ENCODE results near the gene MYF6. TPM values are rescaled to one million over a fixed set of nuclear protein-coding genes. Genes with fewer than 3 reads are reported as not detected.

The MYF6 gene
- total and polyA plus RNA-seq, 2 of the 13 experiments (the other 11 are each of a cell fraction or from before 2014, with no cell fraction given) = not detected

- Histone ChIP-seq H3K9me3 (ENCODE audit: low read length) (no peaks in the 10 kb centered on the region), H3K36me3 (replicated peaks in 1 of 2; ENCODE audit: control insufficient read depth in 1 of 2, insufficient read depth in 2 of 2, low read length in 2 of 2) (no peaks in the 10 kb centered on the region), H3K4me3 (replicated peaks in 1 of 3; ENCODE audit: insufficient read depth in 1 of 3, low read depth in 2 of 3, low read length in 3 of 3) (no peak overlapping the region), H4K20me1 (ENCODE audit: insufficient read depth, low read length) (no peaks in the 10 kb centered on the region), H3K4me2 (ENCODE audit: low read depth, low read length) (no peak overlapping the region), H3K27ac (ENCODE audit: extremely low read length, insufficient read depth, low read length) (no peak overlapping the region), H3K27me3 (ENCODE audit: control insufficient read depth in 1 of 2, insufficient read depth in 2 of 2, low read length in 2 of 2) (no peaks in the 10 kb centered on the region; a peak in 2 of 5 replicates), H3K4me1 (ENCODE audit: insufficient read depth, low read length) (no peaks in the 10 kb centered on the region), H3K9ac (ENCODE audit: insufficient read depth, low read depth, low read length) (no peak overlapping the region), H2AFZ (ENCODE audit: low read length) (no peak overlapping the region), H3K79me2 (ENCODE audit: insufficient read depth, low read length) (no peaks in the 10 kb centered on the region)
- ChIA-PET POLR2A (no interaction called here), CTCF (ENCODE audit: low intra/inter-chr PET ratio, low total read pairs) (interaction anchor here (1.1 kb wide), 1 partner anchor 299 kb away, joined by 5 read pairs; no protein-coding TSS in a partner anchor)
- FAIRE-seq (no peak), DNase-seq (ENCODE audit: low spot score) (no peak), ATAC-seq (peak; percentile 63)
- TF ChIP-seq SYNCRIP (IDR thresholded peaks at IDR 0.05; ENCODE audit: insufficient read depth, low read depth, low read length) = no peak
- TF ChIP-seq ZNF7 (CRISPR knock-in tag; IDR thresholded peaks at IDR 0.05) = no peak
- no peak for TF ChIP-seq SMARCC2 (IDR thresholded peaks at IDR 0.05)
- intact Hi-C loops (cut with micrococcal nuclease; ENCODE audit: unreplicated experiment) = no loop called here
- 0% methylated on average over 1 of the region's 1 CpG for WGBS (ENCODE audit: low lambda C conversion rate)
- in situ Hi-C loops (cut with HindIII; ENCODE audit: extremely low pct_ligation_motif_present, low pct_unique_long_range_greater_than_20kb) = no loop called here
- no TSS peak for BruUV-seq (replicated peaks)
Observed at GRCh38 chr12:80710727-80711449, 3.5 kb downstream of the MYF6 start.

GRCh38 chr12:80711866-80712265 is 4.4 kb downstream of the MYF6 start:
- DNase-seq (ENCODE audit: low spot score) (no peak), ATAC-seq (no peak), FAIRE-seq (no peak)
- Histone ChIP-seq H3K27me3 (ENCODE audit: control insufficient read depth in 1 of 2, insufficient read depth in 2 of 2, low read length in 2 of 2) (peaks cover 0 to 1% of the 10 kb centered on the region in 2 experiments; a peak in 3 of 5 replicates), H3K9me3 (ENCODE audit: low read length) (no peaks in the 10 kb centered on the region), H4K20me1 (ENCODE audit: insufficient read depth, low read length) (no peaks in the 10 kb centered on the region), H3K9ac (ENCODE audit: insufficient read depth, low read depth, low read length) (no peak overlapping the region), H3K4me2 (ENCODE audit: low read depth, low read length) (no peak overlapping the region), H3K27ac (ENCODE audit: extremely low read length, insufficient read depth, low read length) (no peak overlapping the region), H3K36me3 (replicated peaks in 1 of 2; ENCODE audit: control insufficient read depth in 1 of 2, insufficient read depth in 2 of 2, low read length in 2 of 2) (no peaks in the 10 kb centered on the region), H3K4me3 (replicated peaks in 1 of 3; ENCODE audit: insufficient read depth in 1 of 3, low read depth in 2 of 3, low read length in 3 of 3) (no peak overlapping the region), H3K79me2 (ENCODE audit: insufficient read depth, low read length) (no peaks in the 10 kb centered on the region), H2AFZ (ENCODE audit: low read length) (no peak overlapping the region), H3K4me1 (ENCODE audit: insufficient read depth, low read length) (no peaks in the 10 kb centered on the region)
- in situ Hi-C loops (cut with HindIII; ENCODE audit: extremely low pct_ligation_motif_present, low pct_unique_long_range_greater_than_20kb) = no loop called here
- ChIA-PET POLR2A (no interaction called here), CTCF (ENCODE audit: low intra/inter-chr PET ratio, low total read pairs) (no interaction called here)
- no TSS peak for BruUV-seq (replicated peaks)
- 3% methylated on average over 1 of the region's 1 CpG for WGBS (ENCODE audit: low lambda C conversion rate)
- TF ChIP-seq GFI1 (CRISPR knock-in tag; IDR thresholded peaks at IDR 0.05; ENCODE audit: borderline replicate concordance) (no peak), ZNF275 (CRISPR knock-in tag; IDR thresholded peaks at IDR 0.05; ENCODE audit: borderline replicate concordance) (no peak), HMG20B (CRISPR knock-in tag; conservative IDR thresholded peaks at IDR 0.05) (no peak), ZNF234 (CRISPR knock-in tag; conservative IDR thresholded peaks at IDR 0.05) (no peak), HNF4G (IDR thresholded peaks at IDR 0.05; ENCODE audit: borderline replicate concordance, low read depth, low read length) (no peak), HNF4G (CRISPR knock-in tag; IDR thresholded peaks at IDR 0.05; ENCODE audit: borderline replicate concordance, low read depth) (no peak), EEA1 (CRISPR knock-in tag; IDR thresholded peaks at IDR 0.05; ENCODE audit: borderline replicate concordance) (no peak)
- intact Hi-C loops (cut with micrococcal nuclease; ENCODE audit: unreplicated experiment) = no loop called here
